Measurements from ENCODE around the gene PP2D1. TPM values are rescaled to one million over a fixed set of nuclear protein-coding genes. Genes with fewer than 3 reads are reported as not detected.

Gene PP2D1
- not detected in 2 replicates for total RNA-seq (2011; cell fraction: chromatin; rRNA removed; ENCODE audit: low replicate concordance)
- not detected in 2 replicates for total RNA-seq (2011; cell fraction: nucleolus; rRNA removed)
- total RNA-seq (2011; cell fraction: nucleoplasm; rRNA removed) = not detected in 2 replicates
- not detected in 2 replicates for total RNA-seq (2014; rRNA removed)
- not detected in 2 replicates for total RNA-seq (2014; rRNA removed; fragmentation: Illumina TruSeq; extraction: Trizol)
- total RNA-seq (2015; rRNA removed; fragmentation: Illumina TruSeq; extraction: Trizol) = not detected in 2 replicates
- not detected in 2 replicates for total RNA-seq (2021)
- not detected in 2 replicates for polyA plus RNA-seq (2011; rRNA removed)
- not detected in 2 replicates for polyA plus RNA-seq (2011; cell fraction: cytosol; rRNA removed)
- not detected in 2 replicates for polyA plus RNA-seq (2011; cell fraction: nucleus; rRNA removed)
- 0.19 and 0.22 TPM in 2 replicates for polyA plus RNA-seq (2012)
- polyA plus RNA-seq (2014; fragmentation: Illumina TruSeq; extraction: Trizol) = not detected in 2 replicates
- under 1 TPM; 0.07 to 0.10 TPM for polyA plus RNA-seq (2014; fragmentation: Nextera tagmentation; extraction: Ambion mirVana)
- not detected in 2 replicates for polyA plus RNA-seq (2014; rRNA removed)
- not detected in 2 replicates for polyA minus RNA-seq (2011; rRNA and poly(A)+ RNA removed)
- polyA minus RNA-seq (2011; cell fraction: cytosol; rRNA and poly(A)+ RNA removed) = not detected in 2 replicates
- not detected in 2 replicates for polyA minus RNA-seq (2011; cell fraction: nucleus; rRNA and poly(A)+ RNA removed)
- percentile 4 among the genes with signal in this experiment for Bru-seq, nascent RNA
- not detected for BruChase-seq, experiment 1, labeled RNA remaining after a 2-hour chase
- percentile 4 among the genes with signal in this experiment for BruChase-seq, experiment 2, labeled RNA remaining after a 6-hour chase
- long read RNA-seq, experiment 1, partial matches to known transcripts = 0 of 2 reads
- long read RNA-seq, experiment 1, other reads (novel, unspliced or antisense) = 2 of 2 reads
- long read RNA-seq, experiment 2 = 0 reads
- long read RNA-seq, experiment 3 = 0 reads

GRCh38 chr3:20012164-20012563, at the start of gene PP2D1:
TSS of gene PP2D1 (minus strand) at chr3:20012264. CDS start at chr3:20012072, 192 bp downstream.
- H3K9ac ChIP-seq (ENCODE audit: insufficient read depth in 1 of 2, low read depth in 2 of 2, low read length in 2 of 2) = no peak within 1 kb of the TSS
- no peak for ATAC-seq
- H3K27me3 ChIP-seq (ENCODE audit: control insufficient read depth in 2 of 2, insufficient read depth in 2 of 2, low read length in 2 of 2) = no peaks in the 10 kb centered on the region
- ChIA-PET CTCF (ENCODE audit: low intra/inter-chr PET ratio) (no interaction called here), POLR2A (no interaction called here)
- peaks cover 23 to 32% of the 10 kb centered on the region in 2 experiments; a peak in 4 of 5 replicates for H3K4me1 ChIP-seq (replicated peaks in 1 of 2; ENCODE audit: control insufficient read depth in 2 of 2, insufficient read depth in 2 of 2, low read length in 2 of 2)
- 90% methylated on average over 4 of the region's 4 CpGs for WGBS (ENCODE audit: insufficient coverage, low coverage, missing lambda C conversion rate)
- no peak within 1 kb of the TSS for H3K4me3 ChIP-seq
- in situ Hi-C loops (cut with MboI) (no loop called here), intact Hi-C loops (cut with micrococcal nuclease) (no loop called here)
- DNase-seq (ENCODE audit: extremely low read depth in 1 of 4, low spot score in 3 of 4) = no peak
- no peaks in the 10 kb centered on the region for H3K9me1 ChIP-seq (ENCODE audit: control insufficient read depth, insufficient read depth, low read length)
- no peak for TF ChIP-seq CEBPG (CRISPR knock-in tag; IDR thresholded peaks at IDR 0.05)
- TF ChIP-seq CEBPG (tag; conservative IDR thresholded peaks at IDR 0.05 in 1 of 2, IDR thresholded peaks at IDR 0.05 in 1 of 2) = 0 out of 4 replicates have a peak, but pooled peaks of 1 of the 2 experiments have one; percentile 23
- no peak for TF ChIP-seq ZNF75A (CRISPR knock-in tag; IDR thresholded peaks at IDR 0.05)
- TF ChIP-seq ZNF707 (CRISPR knock-in tag; conservative IDR thresholded peaks at IDR 0.05) = no peak
- TF ChIP-seq BCOR (IDR thresholded peaks at IDR 0.05) = no peak
- H2AFZ ChIP-seq (ENCODE audit: low read depth, low read length) = peak within 1 kb of the TSS; percentile 37; the same call in 1 of the 2 replicates
- H3K9me3 ChIP-seq (replicated peaks; ENCODE audit: control insufficient read depth, insufficient read depth, low read depth, low read length) = no peaks in the 10 kb centered on the region
- no TSS peak for BruUV-seq (replicated peaks)
- no peaks in the 10 kb centered on the region for H3K79me2 ChIP-seq (ENCODE audit: control insufficient read depth, insufficient read depth, low read length)
- H3K4me2 ChIP-seq (ENCODE audit: insufficient read depth, low read length) = no peak within 1 kb of the TSS
- H4K20me1 ChIP-seq (replicated peaks; ENCODE audit: control insufficient read depth, insufficient read depth, low read length) = no peaks in the 10 kb centered on the region
- H3K36me3 ChIP-seq (ENCODE audit: control insufficient read depth, insufficient read depth, low read length) = no peaks in the 10 kb centered on the region
- H3K27ac ChIP-seq (ENCODE audit: extremely low read depth, low read depth, low read length) = no peak within 1 kb of the TSS
- no peak for FAIRE-seq

Data from K562 (cell line).